ENCODE measurements around the gene TBXA2R. TPM values are rescaled to one million over a fixed set of nuclear protein-coding genes. Genes with fewer than 3 reads are reported as not detected.

The TBXA2R gene
- total RNA-seq, 1 donor from 2014 or later, result 0.23 TPM

- no peak overlapping the region for H3K27ac Mint-ChIP-seq (ENCODE audit: unreplicated experiment)
- TF ChIP-seq CTCF (conservative IDR thresholded peaks at IDR 0.05), result no peak
- no peak for DNase-seq (ENCODE audit: low read depth, low spot score)
- H3K4me3 Mint-ChIP-seq, result no peak overlapping the region
- H3K27me3 Mint-ChIP-seq (ENCODE audit: low read depth), result peaks cover 30% of the 10 kb centered on the region
- no peaks in the 10 kb centered on the region for H3K36me3 Mint-ChIP-seq (ENCODE audit: low read depth)
- H3K9me3 Mint-ChIP-seq, result peaks cover 3% of the 10 kb centered on the region
- H3K4me1 Mint-ChIP-seq, result no peaks in the 10 kb centered on the region
Measured at GRCh38 chr19:3593156-3593555, 13.5 kb downstream of the TBXA2R start.

- Mint-ChIP-seq H3K27me3 (ENCODE audit: low read depth) (peaks cover 38% of the 10 kb centered on the region), H3K36me3 (ENCODE audit: low read depth) (no peaks in the 10 kb centered on the region), H3K27ac (ENCODE audit: unreplicated experiment) (no peak overlapping the region), H3K4me3 (no peak overlapping the region), H3K9me3 (peaks cover 3% of the 10 kb centered on the region), H3K4me1 (no peaks in the 10 kb centered on the region)
- TF ChIP-seq CTCF (conservative IDR thresholded peaks at IDR 0.05), result no peak
- no peak for DNase-seq (ENCODE audit: low read depth, low spot score)
Measured at GRCh38 chr19:3591876-3592613, 14.6 kb downstream of the TBXA2R start.

- TF ChIP-seq CTCF (conservative IDR thresholded peaks at IDR 0.05), result no peak
- Mint-ChIP-seq H3K36me3 (ENCODE audit: low read depth) (no peaks in the 10 kb centered on the region), H3K4me1 (no peaks in the 10 kb centered on the region), H3K4me3 (no peak overlapping the region), H3K27me3 (ENCODE audit: low read depth) (peaks cover 48% of the 10 kb centered on the region), H3K27ac (ENCODE audit: unreplicated experiment) (no peak overlapping the region), H3K9me3 (peaks cover 3% of the 10 kb centered on the region)
- DNase-seq (ENCODE audit: low read depth, low spot score), result no peak
Measured at GRCh38 chr19:3590991-3591659, 15.6 kb downstream of the TBXA2R start.

GRCh38 chr19:3589949-3590348 is 16.7 kb downstream of the TBXA2R start:
- Mint-ChIP-seq H3K27ac (ENCODE audit: unreplicated experiment) (no peak overlapping the region), H3K4me1 (no peaks in the 10 kb centered on the region), H3K36me3 (ENCODE audit: low read depth) (no peaks in the 10 kb centered on the region), H3K27me3 (ENCODE audit: low read depth) (peaks cover 55% of the 10 kb centered on the region), H3K9me3 (peaks cover 3% of the 10 kb centered on the region), H3K4me3 (no peak overlapping the region)
- no peak for DNase-seq (ENCODE audit: low read depth, low spot score)
- no peak for TF ChIP-seq CTCF (conservative IDR thresholded peaks at IDR 0.05)

GRCh38 chr19:3589439-3589838 is 17.2 kb downstream of the TBXA2R start:
- Mint-ChIP-seq H3K27me3 (ENCODE audit: low read depth) (peaks cover 55% of the 10 kb centered on the region), H3K36me3 (ENCODE audit: low read depth) (no peaks in the 10 kb centered on the region), H3K4me3 (no peak overlapping the region), H3K9me3 (peaks cover 3% of the 10 kb centered on the region), H3K27ac (ENCODE audit: unreplicated experiment) (no peak overlapping the region), H3K4me1 (no peaks in the 10 kb centered on the region)
- no peak for TF ChIP-seq CTCF (conservative IDR thresholded peaks at IDR 0.05)
- no peak for DNase-seq (ENCODE audit: low read depth, low spot score)
